HepG2 (cell line): ENCODE results near the gene PPOX. TPM values are rescaled to one million over a fixed set of nuclear protein-coding genes. Genes with fewer than 3 reads are reported as not detected.

Experiments used
- ARID4A ChIP-seq: sonication (generic); formaldehyde crosslinking; IDR thresholded peaks from 2 replicates; pipeline ENCODE4 v1.5.0; 2020; ENCODE audit warnings: mild to moderate bottlenecking, missing genetic modification reagents, borderline replicate concordance
- HOXA7 ChIP-seq: sonication (generic); formaldehyde crosslinking; IDR thresholded peaks from 2 replicates; pipeline ENCODE4 v1.8.1; 2022; ENCODE audit warnings: mild to moderate bottlenecking, missing genetic modification reagents, moderate library complexity
- LRRFIP1 ChIP-seq: sonication (generic); formaldehyde crosslinking; conservative IDR thresholded peaks from 2 replicates; pipeline ENCODE4 v1.4.0; 2020; ENCODE audit warnings: missing genetic modification reagents
- MEIS2 ChIP-seq: sonication (generic); formaldehyde crosslinking; IDR thresholded peaks from 2 replicates; pipeline ENCODE4 v1.9.0; 2021; ENCODE audit warnings: mild to moderate bottlenecking, missing genetic modification reagents
- ZFP41 ChIP-seq: sonication (generic); formaldehyde crosslinking; IDR thresholded peaks from 2 replicates; pipeline ENCODE4 v1.4.0; 2020; ENCODE audit warnings: mild to moderate bottlenecking, missing genetic modification reagents, borderline replicate concordance
- ZFP82 ChIP-seq: sonication (generic); formaldehyde crosslinking; IDR thresholded peaks from 2 replicates; pipeline ENCODE4 v1.5.1; 2020; ENCODE audit warnings: mild to moderate bottlenecking, missing genetic modification reagents, borderline replicate concordance
- ZNF280D ChIP-seq: sonication (generic); formaldehyde crosslinking; IDR thresholded peaks from 2 replicates; pipeline ENCODE4 v1.5.1; 2020; ENCODE audit warnings: mild to moderate bottlenecking, missing genetic modification reagents
- ZNF564 ChIP-seq: sonication (generic); formaldehyde crosslinking; IDR thresholded peaks from 2 replicates; pipeline ENCODE4 v1.8.1; 2023; ENCODE audit warnings: mild to moderate bottlenecking, missing genetic modification reagents
- ZNF772 ChIP-seq: sonication (generic); formaldehyde crosslinking; IDR thresholded peaks from 2 replicates; pipeline ENCODE4 v1.5.0; 2020; ENCODE audit warnings: mild to moderate bottlenecking, missing genetic modification reagents
- polyA plus RNA-seq, 8 experiments: library from polyadenylated mRNA; depleted of rRNA in 3 of 8; stranded (reverse) in 7 of 8; unstranded in 1 of 8; fragments of >200 nt; fragmentation: Illumina TruSeq in 4 of 8; extraction: Trizol in 4 of 8; gene quantifications; 2 replicates each; pipeline versions ENCODE4 v1.2.1 to v1.2.3, GENCODE V29; 2011 to 2016; ENCODE audit warnings: low read depth in 4 of 8, missing spikeins in 1 of 8, mixed read lengths in 1 of 8; ENCODE audit not compliant: insufficient read depth in 1 of 8
- total RNA-seq, 5 experiments: library from RNA; depleted of rRNA; stranded (reverse); fragments of >200 nt; fragmentation: Illumina TruSeq; extraction: Trizol; gene quantifications; 2 replicates each; pipeline ENCODE4 v1.2.3, GENCODE V29; 2016; ENCODE audit warnings: low read depth in 1 of 5
- TF ChIP-seq, protein P1 (sequence below): sonication (generic); formaldehyde crosslinking; IDR thresholded peaks from 2 replicates; pipeline ENCODE4 v1.8.1; 2023; ENCODE audit warnings: mild to moderate bottlenecking, inconsistent platforms, moderate library complexity, missing genetic modification reagents, borderline replicate concordance
- TF ChIP-seq, protein P2 (sequence below): sonication (generic); formaldehyde crosslinking; IDR thresholded peaks from 2 replicates; pipeline ENCODE4 v1.5.0; 2020; ENCODE audit warnings: mild to moderate bottlenecking, missing genetic modification reagents
- TF ChIP-seq, protein P3 (sequence below): sonication (generic); formaldehyde crosslinking; IDR thresholded peaks from 2 replicates; pipeline ENCODE4 v1.8.0; 2022; ENCODE audit warnings: low read depth, missing genetic modification reagents

The PPOX gene
- total and polyA plus RNA-seq, 2 of the 13 experiments (the other 11 are each of a cell fraction or from before 2014, with no cell fraction given) = 15.5 to 27.7 TPM

DNA sequence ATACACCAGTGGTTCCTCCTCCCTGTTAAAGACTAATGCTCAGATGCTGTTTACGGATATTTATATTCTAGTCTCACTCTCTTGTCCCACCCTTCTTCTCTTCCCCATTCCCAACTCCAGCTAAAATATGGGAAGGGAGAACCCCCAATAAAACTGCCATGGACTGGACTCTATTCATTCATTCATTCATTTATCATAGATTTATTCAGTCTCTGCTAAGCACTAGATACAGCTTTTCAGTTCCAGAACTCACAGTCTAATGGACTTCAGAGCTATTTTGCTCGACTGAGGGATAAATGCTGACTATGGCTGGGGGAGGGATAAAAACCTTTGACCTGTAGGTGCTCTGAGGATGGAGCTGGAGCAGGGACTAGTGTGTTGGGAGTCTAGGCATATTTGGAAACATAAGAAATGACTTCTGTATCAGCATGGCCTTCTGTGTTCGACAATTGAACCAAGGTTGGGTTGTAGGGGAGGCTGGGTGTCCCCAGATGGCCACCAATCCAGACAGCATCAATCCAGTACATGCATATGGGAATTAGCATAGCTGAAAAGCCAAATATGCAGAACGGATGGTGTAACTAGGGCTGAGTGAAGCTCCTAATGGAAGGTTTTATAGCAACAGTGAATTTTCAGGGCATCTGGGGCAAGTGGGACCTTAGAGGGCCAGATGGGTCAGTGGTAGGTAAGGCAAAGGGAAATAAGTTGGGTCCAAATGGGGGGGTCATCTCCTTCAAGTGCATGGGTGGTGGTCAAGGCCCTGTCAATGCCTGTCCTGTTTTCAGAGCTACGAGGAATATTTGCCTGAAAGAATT, 53.1 kb downstream of the PPOX start (continued):
- TF ChIP-seq, protein P1, sequence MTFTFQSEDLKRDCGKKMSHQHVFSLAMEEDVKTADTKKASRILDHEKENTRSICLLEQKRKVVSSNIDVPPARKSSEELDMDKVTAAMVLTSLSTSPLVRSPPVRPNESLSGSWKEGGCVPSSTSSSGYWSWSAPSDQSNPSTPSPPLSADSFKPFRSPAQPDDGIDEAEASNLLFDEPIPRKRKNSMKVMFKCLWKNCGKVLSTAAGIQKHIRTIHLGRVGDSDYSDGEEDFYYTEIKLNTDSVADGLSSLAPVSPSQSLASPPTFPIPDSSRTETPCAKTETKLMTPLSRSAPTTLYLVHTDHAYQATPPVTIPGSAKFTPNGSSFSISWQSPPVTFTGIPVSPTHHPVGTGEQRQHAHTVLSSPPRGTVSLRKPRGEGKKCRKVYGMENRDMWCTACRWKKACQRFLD (CRISPR knock-in tag) = no peak
- 0 out of 2 replicates have a peak, but pooled peaks have one; percentile 43 for TF ChIP-seq ZNF564 (CRISPR knock-in tag)
- TF ChIP-seq ARID4A (CRISPR knock-in tag) = no peak
- TF ChIP-seq ZNF772 (CRISPR knock-in tag) = no peak
- no peak for TF ChIP-seq MEIS2
- TF ChIP-seq ZFP82 (CRISPR knock-in tag) = 0 out of 2 replicates have a peak, but pooled peaks have one; percentile 7
- TF ChIP-seq, protein P2, sequence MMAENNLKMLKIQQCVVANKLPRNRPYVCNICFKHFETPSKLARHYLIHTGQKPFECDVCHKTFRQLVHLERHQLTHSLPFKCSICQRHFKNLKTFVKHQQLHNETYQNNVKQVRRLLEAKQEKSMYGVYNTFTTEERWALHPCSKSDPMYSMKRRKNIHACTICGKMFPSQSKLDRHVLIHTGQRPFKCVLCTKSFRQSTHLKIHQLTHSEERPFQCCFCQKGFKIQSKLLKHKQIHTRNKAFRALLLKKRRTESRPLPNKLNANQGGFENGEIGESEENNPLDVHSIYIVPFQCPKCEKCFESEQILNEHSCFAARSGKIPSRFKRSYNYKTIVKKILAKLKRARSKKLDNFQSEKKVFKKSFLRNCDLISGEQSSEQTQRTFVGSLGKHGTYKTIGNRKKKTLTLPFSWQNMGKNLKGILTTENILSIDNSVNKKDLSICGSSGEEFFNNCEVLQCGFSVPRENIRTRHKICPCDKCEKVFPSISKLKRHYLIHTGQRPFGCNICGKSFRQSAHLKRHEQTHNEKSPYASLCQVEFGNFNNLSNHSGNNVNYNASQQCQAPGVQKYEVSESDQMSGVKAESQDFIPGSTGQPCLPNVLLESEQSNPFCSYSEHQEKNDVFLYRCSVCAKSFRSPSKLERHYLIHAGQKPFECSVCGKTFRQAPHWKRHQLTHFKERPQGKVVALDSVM (CRISPR knock-in tag) = no peak
- no peak for TF ChIP-seq ZFP41
- no peak for TF ChIP-seq HOXA7 (CRISPR knock-in tag)
- no peak for TF ChIP-seq ZNF280D (CRISPR knock-in tag)
- TF ChIP-seq, protein P3, sequence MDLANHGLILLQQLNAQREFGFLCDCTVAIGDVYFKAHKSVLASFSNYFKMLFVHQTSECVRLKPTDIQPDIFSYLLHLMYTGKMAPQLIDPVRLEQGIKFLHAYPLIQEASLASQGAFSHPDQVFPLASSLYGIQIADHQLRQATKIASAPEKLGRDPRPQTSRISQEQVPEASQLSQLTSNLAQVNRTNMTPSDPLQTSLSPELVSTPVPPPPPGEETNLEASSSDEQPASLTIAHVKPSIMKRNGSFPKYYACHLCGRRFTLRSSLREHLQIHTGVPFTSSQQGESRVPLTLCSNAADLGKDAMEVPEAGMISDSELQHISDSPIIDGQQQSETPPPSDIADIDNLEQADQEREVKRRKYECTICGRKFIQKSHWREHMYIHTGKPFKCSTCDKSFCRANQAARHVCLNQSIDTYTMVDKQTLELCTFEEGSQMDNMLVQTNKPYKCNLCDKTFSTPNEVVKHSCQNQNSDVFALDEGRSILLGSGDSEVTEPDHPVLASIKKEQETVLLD (CRISPR knock-in tag) = peak; percentile 43; the same call in 1 of the 2 replicates
- no peak for TF ChIP-seq LRRFIP1
